ENCODE data around the gene ABCD2.

DNA sequence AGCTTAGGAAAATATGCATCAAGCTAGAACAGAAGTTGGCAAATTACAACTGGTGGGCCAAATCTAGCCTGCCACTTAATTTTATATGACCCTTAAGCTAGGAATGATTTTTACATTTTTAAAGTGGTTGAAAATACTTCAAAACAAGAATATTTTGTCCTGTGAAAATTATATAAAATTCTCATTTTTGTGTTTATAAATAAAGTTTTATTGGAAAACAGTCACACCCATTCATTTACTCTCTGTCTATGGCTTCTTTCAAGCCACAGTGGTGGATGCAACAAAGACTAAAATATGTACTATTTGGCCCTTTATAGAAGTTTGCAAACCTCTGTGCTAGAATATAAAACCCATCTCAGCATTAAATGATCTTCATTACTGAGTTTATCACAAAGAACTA, 2.1 kb upstream of the ABCD2 start:
- no peak for TF ChIP-seq YY1 (IDR thresholded peaks at IDR 0.05)
- TF ChIP-seq CTCF (IDR thresholded peaks at IDR 0.05; ENCODE audit: low read depth, low read length, missing input control), result no peak
- no peak for TF ChIP-seq JUND (IDR thresholded peaks at IDR 0.05)
- TF ChIP-seq RAD21 (IDR thresholded peaks at IDR 0.05), result no peak
- TF ChIP-seq, protein P1, sequence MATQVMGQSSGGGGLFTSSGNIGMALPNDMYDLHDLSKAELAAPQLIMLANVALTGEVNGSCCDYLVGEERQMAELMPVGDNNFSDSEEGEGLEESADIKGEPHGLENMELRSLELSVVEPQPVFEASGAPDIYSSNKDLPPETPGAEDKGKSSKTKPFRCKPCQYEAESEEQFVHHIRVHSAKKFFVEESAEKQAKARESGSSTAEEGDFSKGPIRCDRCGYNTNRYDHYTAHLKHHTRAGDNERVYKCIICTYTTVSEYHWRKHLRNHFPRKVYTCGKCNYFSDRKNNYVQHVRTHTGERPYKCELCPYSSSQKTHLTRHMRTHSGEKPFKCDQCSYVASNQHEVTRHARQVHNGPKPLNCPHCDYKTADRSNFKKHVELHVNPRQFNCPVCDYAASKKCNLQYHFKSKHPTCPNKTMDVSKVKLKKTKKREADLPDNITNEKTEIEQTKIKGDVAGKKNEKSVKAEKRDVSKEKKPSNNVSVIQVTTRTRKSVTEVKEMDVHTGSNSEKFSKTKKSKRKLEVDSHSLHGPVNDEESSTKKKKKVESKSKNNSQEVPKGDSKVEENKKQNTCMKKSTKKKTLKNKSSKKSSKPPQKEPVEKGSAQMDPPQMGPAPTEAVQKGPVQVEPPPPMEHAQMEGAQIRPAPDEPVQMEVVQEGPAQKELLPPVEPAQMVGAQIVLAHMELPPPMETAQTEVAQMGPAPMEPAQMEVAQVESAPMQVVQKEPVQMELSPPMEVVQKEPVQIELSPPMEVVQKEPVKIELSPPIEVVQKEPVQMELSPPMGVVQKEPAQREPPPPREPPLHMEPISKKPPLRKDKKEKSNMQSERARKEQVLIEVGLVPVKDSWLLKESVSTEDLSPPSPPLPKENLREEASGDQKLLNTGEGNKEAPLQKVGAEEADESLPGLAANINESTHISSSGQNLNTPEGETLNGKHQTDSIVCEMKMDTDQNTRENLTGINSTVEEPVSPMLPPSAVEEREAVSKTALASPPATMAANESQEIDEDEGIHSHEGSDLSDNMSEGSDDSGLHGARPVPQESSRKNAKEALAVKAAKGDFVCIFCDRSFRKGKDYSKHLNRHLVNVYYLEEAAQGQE (IDR thresholded peaks at IDR 0.05), result no peak
- TF ChIP-seq, protein P2, sequence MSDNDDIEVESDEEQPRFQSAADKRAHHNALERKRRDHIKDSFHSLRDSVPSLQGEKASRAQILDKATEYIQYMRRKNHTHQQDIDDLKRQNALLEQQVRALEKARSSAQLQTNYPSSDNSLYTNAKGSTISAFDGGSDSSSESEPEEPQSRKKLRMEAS (IDR thresholded peaks at IDR 0.05), result no peak
- TF ChIP-seq, protein P3, sequence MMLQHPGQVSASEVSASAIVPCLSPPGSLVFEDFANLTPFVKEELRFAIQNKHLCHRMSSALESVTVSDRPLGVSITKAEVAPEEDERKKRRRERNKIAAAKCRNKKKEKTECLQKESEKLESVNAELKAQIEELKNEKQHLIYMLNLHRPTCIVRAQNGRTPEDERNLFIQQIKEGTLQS (IDR thresholded peaks at IDR 0.05), result no peak
- TF ChIP-seq HNF4A (conservative IDR thresholded peaks at IDR 0.05), result no peak

All from liver (tissue), 3 donors.